ENCODE data around the gene ANP32B. TPM values are rescaled to one million over a fixed set of nuclear protein-coding genes. Genes with fewer than 3 reads are reported as not detected.
A peak's percentile ranks its signal among the peaks of the same experiment; 100 is the strongest.

Gene ANP32B
- total RNA-seq, 4 donors from 2014 or later: 8.2 to 24.5 (median 17.8) TPM

- Histone ChIP-seq H3K4me1 (peaks cover 0 to 4% of the 10 kb centered on the region in 2 donors), H3K27ac (no peak overlapping the region), H3K36me3 (no peaks in the 10 kb centered on the region), H3K9me3 (no peaks in the 10 kb centered on the region), H3K4me3 (no peak overlapping the region), H3K27me3 (no peaks in the 10 kb centered on the region)
- DNase-seq (no peak), ATAC-seq (no peak)
- no peak for TF ChIP-seq CTCF (IDR thresholded peaks at IDR 0.05 in 4 of 5, conservative IDR thresholded peaks at IDR 0.05 in 1 of 5)
- in situ Hi-C loops (cut with MboI; ENCODE audit: low sequenced_read_pairs in 4 of 4) (no loop called here), intact Hi-C loops (cut with DNase I; ENCODE audit: low total_unique reads) (loop anchor here (5.0 kb wide), 1 partner anchor 40 kb away; the partner anchor contains the start of gene TRMO)
Observed at GRCh38 chr9:97962136-97962535, 21.0 kb upstream of the ANP32B start.

DNA sequence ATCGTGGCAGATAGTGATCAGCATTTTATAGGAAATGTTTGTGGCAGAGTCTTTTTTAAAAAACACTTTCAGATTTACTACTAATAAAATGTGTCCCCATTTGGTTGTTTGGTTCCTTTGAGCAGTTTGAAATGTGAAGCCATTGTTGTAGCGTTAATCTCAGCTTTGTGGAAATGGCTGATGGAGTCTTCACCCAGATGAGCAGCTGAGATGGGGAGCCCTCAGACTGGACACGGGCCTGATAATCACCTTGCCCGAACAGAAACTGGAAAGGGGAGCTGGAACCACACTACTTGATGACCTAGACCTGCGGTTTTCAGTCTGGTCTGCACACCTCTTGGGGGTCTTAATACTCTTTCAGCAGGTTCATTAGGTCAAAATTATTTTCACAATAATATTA, 20.6 kb upstream of the ANP32B start:
- no peaks in the 10 kb centered on the region for H3K27me3 ChIP-seq
- no peak for DNase-seq
- H3K27ac ChIP-seq: no peak overlapping the region
- no peak overlapping the region for H3K4me3 ChIP-seq
- H3K4me1 ChIP-seq: peaks cover 0 to 4% of the 10 kb centered on the region in 2 donors
- TF ChIP-seq CTCF (IDR thresholded peaks at IDR 0.05 in 4 of 5, conservative IDR thresholded peaks at IDR 0.05 in 1 of 5) (no peak), POLR2A (IDR thresholded peaks at IDR 0.05) (no peak)
- H3K36me3 ChIP-seq: no peaks in the 10 kb centered on the region
- H3K9me3 ChIP-seq: no peaks in the 10 kb centered on the region
- intact Hi-C loops (cut with DNase I; ENCODE audit: low total_unique reads) (loop anchor here (5.0 kb wide), 1 partner anchor 40 kb away; the partner anchor contains the start of gene TRMO), in situ Hi-C loops (cut with MboI; ENCODE audit: low sequenced_read_pairs in 4 of 4) (no loop called here)
- no peak for ATAC-seq

- H3K9me3 ChIP-seq: no peaks in the 10 kb centered on the region
- H3K36me3 ChIP-seq: no peaks in the 10 kb centered on the region
- H3K27me3 ChIP-seq: no peaks in the 10 kb centered on the region
- peaks cover 0 to 4% of the 10 kb centered on the region in 2 donors for H3K4me1 ChIP-seq
- DNase-seq (no peak), ATAC-seq (no peak)
- no peak overlapping the region for H3K27ac ChIP-seq
- intact Hi-C loops (cut with DNase I; ENCODE audit: low total_unique reads) (loop anchor here (5.0 kb wide), 1 partner anchor 41 kb away; the partner anchor contains the start of gene TRMO), in situ Hi-C loops (cut with MboI; ENCODE audit: low sequenced_read_pairs in 4 of 4) (no loop called here)
- TF ChIP-seq POLR2A (IDR thresholded peaks at IDR 0.05) (no peak), CTCF (IDR thresholded peaks at IDR 0.05 in 4 of 5, conservative IDR thresholded peaks at IDR 0.05 in 1 of 5) (no peak)
- no peak overlapping the region for H3K4me3 ChIP-seq
Observed at GRCh38 chr9:97963232-97963631, 19.9 kb upstream of the ANP32B start.

DNA sequence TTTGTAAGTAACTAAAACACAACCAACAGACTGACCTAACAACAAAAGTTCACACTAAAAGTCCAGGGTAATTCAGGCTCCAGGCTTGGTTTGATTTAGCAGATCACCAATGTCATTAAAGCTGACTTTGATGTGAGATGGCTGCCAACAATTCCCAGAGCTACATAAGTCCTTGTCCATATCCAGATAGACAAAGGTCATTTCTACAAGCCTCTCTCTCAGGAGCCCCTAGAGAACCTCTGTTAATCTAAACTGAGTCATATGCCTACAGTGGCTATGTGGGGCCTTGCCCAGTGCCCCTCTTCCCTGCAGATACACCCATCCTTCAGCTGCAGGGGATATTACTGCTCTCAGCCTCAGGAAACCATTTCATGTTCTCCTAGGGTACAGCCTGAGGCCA, 18.2 kb upstream of the ANP32B start:
- in situ Hi-C loops (cut with MboI; ENCODE audit: low sequenced_read_pairs in 4 of 4): no loop called here
- H3K27ac ChIP-seq: no peak overlapping the region
- H3K36me3 ChIP-seq: no peaks in the 10 kb centered on the region
- intact Hi-C loops (cut with DNase I; ENCODE audit: low total_unique reads): loop anchor here (5.0 kb wide), 1 partner anchor 43 kb away; the partner anchor contains the start of gene TRMO
- H3K9me3 ChIP-seq: no peaks in the 10 kb centered on the region
- H3K4me1 ChIP-seq: peaks cover 0 to 7% of the 10 kb centered on the region in 2 donors
- H3K4me3 ChIP-seq: no peak overlapping the region
- ATAC-seq (no peak), DNase-seq (no peak)
- no peaks in the 10 kb centered on the region for H3K27me3 ChIP-seq
- TF ChIP-seq CTCF (IDR thresholded peaks at IDR 0.05 in 4 of 5, conservative IDR thresholded peaks at IDR 0.05 in 1 of 5) (no peak), POLR2A (IDR thresholded peaks at IDR 0.05) (no peak)

DNA sequence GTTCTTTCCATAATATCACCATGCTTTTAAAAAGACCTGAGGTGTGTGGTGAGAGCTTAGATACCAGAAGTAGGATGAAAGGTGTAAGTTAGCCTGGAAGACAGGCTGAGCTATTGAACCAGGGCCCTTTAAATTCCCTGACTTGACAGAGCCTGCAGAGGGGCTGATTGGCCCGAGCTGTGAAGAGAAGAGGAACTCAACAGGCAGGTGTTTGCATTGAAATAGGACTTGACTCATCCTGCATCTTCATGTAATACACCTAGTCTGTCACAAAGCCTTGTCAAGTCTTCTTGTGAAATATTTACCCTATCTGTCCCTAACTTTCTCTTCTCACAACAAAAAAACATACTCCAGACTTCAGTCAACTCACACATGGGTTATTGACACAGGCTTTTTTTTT, 16.6 kb upstream of the ANP32B start:
- H3K36me3 ChIP-seq: no peaks in the 10 kb centered on the region
- H3K4me1 ChIP-seq: peaks cover 0 to 7% of the 10 kb centered on the region in 2 donors
- ATAC-seq (peak; percentile 46 to 58), DNase-seq (no peak)
- intact Hi-C loops (cut with DNase I; ENCODE audit: low total_unique reads): no loop called here
- in situ Hi-C loops (cut with MboI; ENCODE audit: low sequenced_read_pairs in 4 of 4): no loop called here
- H3K27me3 ChIP-seq: no peaks in the 10 kb centered on the region
- H3K27ac ChIP-seq: no peak overlapping the region
- H3K9me3 ChIP-seq: no peaks in the 10 kb centered on the region
- no peak for TF ChIP-seq POLR2A (IDR thresholded peaks at IDR 0.05)
- no peak for TF ChIP-seq CTCF (IDR thresholded peaks at IDR 0.05 in 4 of 5, conservative IDR thresholded peaks at IDR 0.05 in 1 of 5)
- H3K4me3 ChIP-seq: no peak overlapping the region

Data from gastrocnemius medialis (tissue), 4 donors.